HCT116 (cell line): Measurements from ENCODE around the gene KCTD1. TPM values are rescaled to one million over a fixed set of nuclear protein-coding genes. Genes with fewer than 3 reads are reported as not detected.
A peak's percentile ranks its signal among the peaks of the same experiment; 100 is the strongest.

Source experiments
- ATAC-seq: fragments of 200-7000 bp; cut with Tn5 transposase; 2 replicates; pipeline ENCODE4 v1.9.1; 2020; ENCODE audit warnings: mild to moderate bottlenecking, moderate library complexity
- BruUV-seq: library from RNA; stranded (reverse); fragments of 400-500 nt; replicated peaks from 2 replicates; lab custom pipeline; 2021; lab: Mats Ljungman, UMichigan
- CTCF ChIA-PET: fragments of 300-600 bp; sonication (Branson Sonifier 250); formaldehyde crosslinking; loops from one replicate; lab custom pipeline; 2021; ENCODE audit warnings: antibody characterized with exemption; lab: Charles Lee
- POLR2A ChIA-PET: fragments of 300-600, 350-600 bp; sonication (Branson Sonifier 250); formaldehyde crosslinking; loops from one replicate; lab custom pipeline; 2021; ENCODE audit warnings: antibody characterized with exemption; lab: Charles Lee
- RAD21 ChIA-PET, 2 experiments: fragments of 300-600 bp; sonication (Branson Sonifier 250); formaldehyde crosslinking; loops; one replicate each; lab custom pipeline; 2023; ENCODE audit warnings: low total read pairs in 2 of 2; ENCODE audit not compliant: uncharacterized antibody in 2 of 2, unreplicated experiment in 2 of 2, low non-redundant PET in 1 of 2; lab: Charles Lee
- DNase-seq: peaks from one replicate; pipeline ENCODE4 v3.0.0-alpha.2; 2010; ENCODE audit warnings: low read depth, low spot score
- H2AFZ ChIP-seq: fragments of 200-600 bp; shearing (Covaris generic), sonication (generic); 2 replicates; pipeline ENCODE4 v1.6.1; 2017; ENCODE audit warnings: low read depth, mixed run types, mixed read lengths, antibody characterized with exemption, low read length; ENCODE audit not compliant: poor library complexity, severe bottlenecking
- H3K27ac ChIP-seq: 2 replicates; pipeline ENCODE4 v1.5.1; 2012; ENCODE audit warnings: low read depth, low read length
- H3K27me3 ChIP-seq: fragments of 200-600 bp; sonication (generic); 2 replicates; pipeline ENCODE4 v1.6.1; 2016; ENCODE audit warnings: mixed run types, low read length, mixed read lengths; ENCODE audit not compliant: insufficient read depth
- H3K36me3 ChIP-seq, 2 experiments: fragments of 200-500 bp in 1 of 2; fragments of 200-600 bp in 1 of 2; sonication (Bioruptor generic) in 1 of 2; sonication (generic) in 1 of 2; 2 replicates each; pipeline versions ENCODE4 v1.5.1 to v1.6.1; 2014 to 2016; ENCODE audit warnings: low read length in 2 of 2, inconsistent platforms in 1 of 2, mixed read lengths in 1 of 2, mixed run types in 1 of 2; ENCODE audit not compliant: insufficient read depth in 2 of 2, control insufficient read depth in 1 of 2
- H3K4me1 ChIP-seq, 2 experiments: fragments of 200-600 bp in 1 of 2; sonication (generic) in 1 of 2; 2 replicates each; pipeline versions ENCODE4 v1.5.1 to v1.6.1; 2012 to 2017; ENCODE audit warnings: low read length in 2 of 2, inconsistent platforms in 1 of 2, mild to moderate bottlenecking in 1 of 2, mixed read lengths in 1 of 2, mixed run types in 1 of 2, moderate library complexity in 1 of 2; ENCODE audit not compliant: insufficient read depth in 2 of 2, control insufficient read depth in 1 of 2
- H3K4me2 ChIP-seq: fragments of 200-600 bp; sonication (generic); 2 replicates; pipeline ENCODE4 v1.6.1; 2017; ENCODE audit warnings: mixed run types, low read length, mixed read lengths
- H3K4me3 ChIP-seq, 2 experiments: fragments of 200-600 bp in 1 of 2; sonication (generic) in 1 of 2; replicated peaks in 1 of 2; 2 replicates each; pipeline ENCODE4 v1.5.1; 2011 to 2016; ENCODE audit warnings: low read length in 2 of 2, control low read depth in 1 of 2, low read depth in 1 of 2, mild to moderate bottlenecking in 1 of 2, mixed read lengths in 1 of 2, mixed run types in 1 of 2
- H3K79me2 ChIP-seq: fragments of 200-600 bp; sonication (generic); 2 replicates; pipeline ENCODE4 v1.6.1; 2017; ENCODE audit warnings: mild to moderate bottlenecking, mixed run types, low read length, moderate library complexity, mixed read lengths; ENCODE audit not compliant: insufficient read depth
- H3K9ac ChIP-seq: fragments of 200-600 bp; sonication (generic); 2 replicates; pipeline ENCODE4 v1.6.1; 2016; ENCODE audit warnings: low read length, mixed read lengths
- H3K9me2 ChIP-seq: fragments of 200-600 bp; sonication (generic), shearing (Covaris generic); 2 replicates; pipeline ENCODE4 v1.6.1; 2017; ENCODE audit warnings: mixed run types, mild to moderate bottlenecking, moderate library complexity; ENCODE audit not compliant: insufficient read depth
- H3K9me3 ChIP-seq, 2 experiments: fragments of 200-500 bp in 1 of 2; fragments of 200-600 bp in 1 of 2; sonication (Bioruptor generic) in 1 of 2; sonication (generic) in 1 of 2; 2 replicates each; pipeline ENCODE4 v1.6.1; 2014 to 2017; ENCODE audit warnings: low read length in 2 of 2, mixed read lengths in 2 of 2, inconsistent platforms in 1 of 2, low read depth in 1 of 2, mild to moderate bottlenecking in 1 of 2, mixed run types in 1 of 2, moderate library complexity in 1 of 2; ENCODE audit not compliant: control insufficient read depth in 1 of 2, insufficient read depth in 1 of 2
- H4K20me1 ChIP-seq: fragments of 200-600 bp; sonication (generic), shearing (Covaris generic); 2 replicates; pipeline ENCODE4 v1.6.1; 2017; ENCODE audit warnings: mixed run types, mild to moderate bottlenecking, moderate library complexity; ENCODE audit not compliant: insufficient read depth
- EGR1 ChIP-seq: IDR thresholded peaks from 2 replicates; pipeline ENCODE4 v1.6.1; 2012; ENCODE audit warnings: low read depth
- ELF1 ChIP-seq: IDR thresholded peaks from 2 replicates; pipeline ENCODE4 v1.6.1; 2012; ENCODE audit warnings: low read depth, borderline replicate concordance
- POLR2A ChIP-seq: IDR thresholded peaks from 2 replicates; pipeline ENCODE4 v1.7.0; 2011; ENCODE audit warnings: borderline replicate concordance; ENCODE audit not compliant: insufficient read depth, insufficient read length; ENCODE audit errors: extremely low read depth
- RAD21 ChIP-seq: IDR thresholded peaks from 2 replicates; pipeline ENCODE4 v1.6.1; 2012; ENCODE audit warnings: low read depth, mild to moderate bottlenecking
- YY1 ChIP-seq: IDR thresholded peaks from 2 replicates; pipeline ENCODE4 v1.6.1; 2011; ENCODE audit warnings: low read length, low read depth, moderate library complexity, mild to moderate bottlenecking; ENCODE audit not compliant: insufficient replicate concordance; ENCODE audit errors: extremely low read depth
- ZNF274 ChIP-seq: fragments of 200-500 bp; sonication (Bioruptor generic); IDR thresholded peaks from 2 replicates; pipeline ENCODE4 v1.6.1; 2014; ENCODE audit warnings: mild to moderate bottlenecking, low read depth, low read length, inconsistent platforms
- intact Hi-C: fragments of 100-400 bp; cut with micrococcal nuclease; formaldehyde crosslinking; loops from 2 replicates; pipeline ENCODE4 v1.10.0; 2022
- total RNA-seq: library from RNA; stranded (reverse); gene quantifications from one replicate; pipeline ENCODE4 v1.2.1, GENCODE V29; 2021; ENCODE audit not compliant: unreplicated experiment
- TF ChIP-seq, protein P1 (sequence below), 3 experiments: fragments of 200-600 bp in 1 of 3; sonication (generic) in 1 of 3; IDR thresholded peaks in 2 of 3; conservative IDR thresholded peaks in 1 of 3; 2 replicates each; pipeline ENCODE4 v1.5.1; 2012 to 2017; ENCODE audit warnings: low read depth in 2 of 3, low read length in 2 of 3, antibody characterized with exemption in 1 of 3, borderline replicate concordance in 1 of 3, control low read depth in 1 of 3, mild to moderate bottlenecking in 1 of 3, mixed read lengths in 1 of 3, mixed run types in 1 of 3, moderate library complexity in 1 of 3; ENCODE audit not compliant: insufficient read depth in 1 of 3
- TF ChIP-seq, protein P2 (sequence below): IDR thresholded peaks from 2 replicates; pipeline ENCODE4 v1.6.1; 2012; ENCODE audit warnings: low read depth
- TF ChIP-seq, protein P3 (sequence below): IDR thresholded peaks from 2 replicates; pipeline ENCODE4 v1.6.1; 2012

KCTD1 gene
- total RNA-seq, 1 experiment from 2014 or later: 16.8 TPM

DNA sequence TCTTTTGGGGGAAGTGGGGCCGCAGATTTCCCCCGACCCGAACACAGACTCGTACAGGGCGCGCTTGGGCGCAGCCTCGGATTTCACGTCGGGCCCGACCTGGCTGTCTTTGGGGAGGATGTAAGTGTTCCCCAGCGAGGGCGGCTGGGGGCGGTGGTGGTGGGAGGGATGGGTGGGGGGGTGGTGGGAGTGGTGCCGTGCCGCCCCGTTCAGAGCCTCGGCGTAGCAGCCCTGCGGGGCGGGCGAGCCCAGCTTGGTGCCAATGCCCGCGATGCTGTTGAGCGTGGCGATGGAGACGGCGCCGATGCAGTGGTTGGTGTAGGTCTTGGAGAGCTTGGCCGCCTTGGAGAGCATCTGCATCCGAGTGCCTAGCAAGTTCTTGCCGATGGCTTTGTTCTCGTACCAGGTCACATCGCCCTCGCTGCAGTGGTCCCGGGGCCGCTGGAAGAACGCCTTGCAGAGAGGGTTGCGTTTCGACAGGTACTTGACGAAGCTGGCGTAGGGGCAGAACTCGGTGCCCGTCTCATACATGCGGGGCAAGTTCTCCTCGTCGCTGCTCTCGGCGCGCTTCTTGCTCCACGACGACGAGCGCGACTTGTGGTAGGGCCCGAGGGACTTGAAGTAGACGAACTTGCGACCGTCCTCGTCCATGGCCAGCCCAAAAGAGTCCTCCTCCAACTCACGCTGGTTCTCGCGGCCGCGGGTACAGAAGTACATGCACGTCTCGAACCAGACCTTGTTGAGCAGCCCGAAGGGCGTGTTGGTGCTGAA lies 1.3 kb downstream of the KCTD1 start:
- H3K79me2 ChIP-seq: peaks cover 41% of the 10 kb centered on the region
- no peaks in the 10 kb centered on the region for H4K20me1 ChIP-seq
- H3K27ac ChIP-seq: peak overlapping the region; percentile 81; the same call in 1 of the 2 replicates

More for the DNA sequence above, 1.3 kb downstream of the KCTD1 start:
- Histone ChIP-seq H3K9me2 (no peaks in the 10 kb centered on the region), H3K4me2 (peak overlapping the region; percentile 98), H3K4me1 (peaks cover 8 to 17% of the 10 kb centered on the region in 2 experiments; a peak in 3 of 4 replicates), H3K9me3 (no peaks in the 10 kb centered on the region), H3K9ac (no peak overlapping the region), H3K4me3 (no peak overlapping the region; a peak in 1 of 4 replicates), H3K36me3 (no peaks in the 10 kb centered on the region), H2AFZ (no peak overlapping the region), H3K27me3 (no peaks in the 10 kb centered on the region)
- TF ChIP-seq ELF1: no peak
- no peak for TF ChIP-seq RAD21
- TF ChIP-seq, protein P1, sequence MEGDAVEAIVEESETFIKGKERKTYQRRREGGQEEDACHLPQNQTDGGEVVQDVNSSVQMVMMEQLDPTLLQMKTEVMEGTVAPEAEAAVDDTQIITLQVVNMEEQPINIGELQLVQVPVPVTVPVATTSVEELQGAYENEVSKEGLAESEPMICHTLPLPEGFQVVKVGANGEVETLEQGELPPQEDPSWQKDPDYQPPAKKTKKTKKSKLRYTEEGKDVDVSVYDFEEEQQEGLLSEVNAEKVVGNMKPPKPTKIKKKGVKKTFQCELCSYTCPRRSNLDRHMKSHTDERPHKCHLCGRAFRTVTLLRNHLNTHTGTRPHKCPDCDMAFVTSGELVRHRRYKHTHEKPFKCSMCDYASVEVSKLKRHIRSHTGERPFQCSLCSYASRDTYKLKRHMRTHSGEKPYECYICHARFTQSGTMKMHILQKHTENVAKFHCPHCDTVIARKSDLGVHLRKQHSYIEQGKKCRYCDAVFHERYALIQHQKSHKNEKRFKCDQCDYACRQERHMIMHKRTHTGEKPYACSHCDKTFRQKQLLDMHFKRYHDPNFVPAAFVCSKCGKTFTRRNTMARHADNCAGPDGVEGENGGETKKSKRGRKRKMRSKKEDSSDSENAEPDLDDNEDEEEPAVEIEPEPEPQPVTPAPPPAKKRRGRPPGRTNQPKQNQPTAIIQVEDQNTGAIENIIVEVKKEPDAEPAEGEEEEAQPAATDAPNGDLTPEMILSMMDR (IDR thresholded peaks at IDR 0.05 in 2 of 3, conservative IDR thresholded peaks at IDR 0.05 in 1 of 3; ENCODE audit: borderline replicate concordance in 1 of 3, insufficient read depth in 1 of 3, low read depth in 2 of 3, low read length in 2 of 3): no peak
- TF ChIP-seq, protein P2, sequence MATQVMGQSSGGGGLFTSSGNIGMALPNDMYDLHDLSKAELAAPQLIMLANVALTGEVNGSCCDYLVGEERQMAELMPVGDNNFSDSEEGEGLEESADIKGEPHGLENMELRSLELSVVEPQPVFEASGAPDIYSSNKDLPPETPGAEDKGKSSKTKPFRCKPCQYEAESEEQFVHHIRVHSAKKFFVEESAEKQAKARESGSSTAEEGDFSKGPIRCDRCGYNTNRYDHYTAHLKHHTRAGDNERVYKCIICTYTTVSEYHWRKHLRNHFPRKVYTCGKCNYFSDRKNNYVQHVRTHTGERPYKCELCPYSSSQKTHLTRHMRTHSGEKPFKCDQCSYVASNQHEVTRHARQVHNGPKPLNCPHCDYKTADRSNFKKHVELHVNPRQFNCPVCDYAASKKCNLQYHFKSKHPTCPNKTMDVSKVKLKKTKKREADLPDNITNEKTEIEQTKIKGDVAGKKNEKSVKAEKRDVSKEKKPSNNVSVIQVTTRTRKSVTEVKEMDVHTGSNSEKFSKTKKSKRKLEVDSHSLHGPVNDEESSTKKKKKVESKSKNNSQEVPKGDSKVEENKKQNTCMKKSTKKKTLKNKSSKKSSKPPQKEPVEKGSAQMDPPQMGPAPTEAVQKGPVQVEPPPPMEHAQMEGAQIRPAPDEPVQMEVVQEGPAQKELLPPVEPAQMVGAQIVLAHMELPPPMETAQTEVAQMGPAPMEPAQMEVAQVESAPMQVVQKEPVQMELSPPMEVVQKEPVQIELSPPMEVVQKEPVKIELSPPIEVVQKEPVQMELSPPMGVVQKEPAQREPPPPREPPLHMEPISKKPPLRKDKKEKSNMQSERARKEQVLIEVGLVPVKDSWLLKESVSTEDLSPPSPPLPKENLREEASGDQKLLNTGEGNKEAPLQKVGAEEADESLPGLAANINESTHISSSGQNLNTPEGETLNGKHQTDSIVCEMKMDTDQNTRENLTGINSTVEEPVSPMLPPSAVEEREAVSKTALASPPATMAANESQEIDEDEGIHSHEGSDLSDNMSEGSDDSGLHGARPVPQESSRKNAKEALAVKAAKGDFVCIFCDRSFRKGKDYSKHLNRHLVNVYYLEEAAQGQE: no peak
- no peak for TF ChIP-seq EGR1
- TF ChIP-seq, protein P3, sequence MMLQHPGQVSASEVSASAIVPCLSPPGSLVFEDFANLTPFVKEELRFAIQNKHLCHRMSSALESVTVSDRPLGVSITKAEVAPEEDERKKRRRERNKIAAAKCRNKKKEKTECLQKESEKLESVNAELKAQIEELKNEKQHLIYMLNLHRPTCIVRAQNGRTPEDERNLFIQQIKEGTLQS: no peak
- no peak for TF ChIP-seq YY1
- no peak for TF ChIP-seq ZNF274
- TF ChIP-seq POLR2A: no peak
- ChIA-PET POLR2A (no interaction called here), RAD21 (no interaction called here), CTCF (interaction anchor here (1.9 kb wide), 1 partner anchor 163 kb away, joined by 6 read pairs; no protein-coding TSS in a partner anchor)
- intact Hi-C loops: loop anchor here (5.0 kb wide), 2 partner anchors 65 to 120 kb away; no protein-coding TSS in a partner anchor
- BruUV-seq: no TSS peak
- no peak for DNase-seq
- no peak for ATAC-seq
